ENCODE measurements around the gene TUBA8. TPM values are rescaled to one million over a fixed set of nuclear protein-coding genes. Genes with fewer than 3 reads are reported as not detected.
A peak's percentile ranks its signal among the peaks of the same experiment; 100 is the strongest.
"Not testable (repeated sequence)": the region's sequence is repeated elsewhere in the genome, so short reads cannot be mapped to it uniquely, and the experiment has no call there.

Gene TUBA8
- total and polyA plus RNA-seq, 7 experiments from 2014 or later: 0.33 to 3.5 (median 3.1) TPM

DNA sequence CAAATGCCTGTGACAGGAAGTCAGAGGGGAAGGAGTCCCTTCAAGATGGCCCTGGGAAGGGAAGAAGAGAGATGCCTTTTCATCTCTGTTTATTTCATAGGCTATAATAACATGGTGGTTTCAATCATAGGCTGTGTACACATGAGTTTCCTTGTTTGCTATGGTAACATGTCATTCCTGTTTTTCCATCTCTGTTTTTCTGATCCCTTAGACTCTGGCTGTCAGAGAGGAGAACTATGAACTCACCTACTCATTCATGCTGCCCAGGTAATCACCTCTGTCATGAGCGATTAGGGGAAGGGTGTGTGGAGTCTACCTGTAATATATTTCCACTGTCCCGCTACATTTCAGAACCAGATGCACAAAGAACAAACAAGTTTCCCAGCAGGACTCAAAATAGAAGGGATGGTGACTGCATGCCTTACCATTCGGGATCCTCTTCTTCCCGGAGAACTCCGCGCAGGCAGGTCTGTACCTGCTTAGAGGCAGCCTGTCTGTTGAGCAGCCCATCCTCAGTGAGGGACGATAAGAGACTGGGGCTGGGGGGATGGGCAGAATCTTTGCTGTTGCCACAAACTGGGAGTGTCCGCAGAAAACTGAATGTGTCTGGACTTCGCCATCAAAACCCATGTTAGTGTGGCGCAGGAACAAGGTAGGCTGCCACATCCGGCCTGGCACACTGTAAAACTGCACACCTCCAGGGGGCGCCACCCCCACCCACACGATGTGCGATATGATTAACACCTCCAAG lies 39.9 kb upstream of the TUBA8 start:
- H3K27ac Mint-ChIP-seq: no peak overlapping the region
- ATAC-seq: no peak
- Histone ChIP-seq H3K4me3 (ENCODE audit: low read length) (no peak overlapping the region), H3K27me3 (ENCODE audit: control insufficient read depth in 2 of 2, insufficient read depth in 2 of 2, low read length in 2 of 2) (no peaks in the 10 kb centered on the region), H3K36me3 (ENCODE audit: control insufficient read depth in 2 of 3, insufficient read depth in 3 of 3, low read length in 3 of 3) (no peaks in the 10 kb centered on the region), H3K4me1 (ENCODE audit: control insufficient read depth in 2 of 2, insufficient read depth in 2 of 2, low read length in 2 of 2) (peaks cover 0 to 2% of the 10 kb centered on the region in 2 donors), H3K27ac (ENCODE audit: low read depth, low read length) (no peak overlapping the region), H3K9me3 (ENCODE audit: control insufficient read depth in 2 of 3, low read length in 3 of 3) (no peaks in the 10 kb centered on the region)
- POLR2A ChIA-PET: no interaction called here
- H3K4me3 Mint-ChIP-seq: no peak overlapping the region
- peaks cover 0 to 3% (median under 1%) of the 10 kb centered on the region in 7 donors for H3K4me1 Mint-ChIP-seq
- CTCF ChIA-PET: no interaction called here
- peaks cover 16 to 35% (median 26%) of the 10 kb centered on the region in 5 donors for H3K27me3 Mint-ChIP-seq
- H3K36me3 Mint-ChIP-seq: no peaks in the 10 kb centered on the region
- H3K9me3 Mint-ChIP-seq: no peaks in the 10 kb centered on the region
- intact Hi-C loops (cut with micrococcal nuclease): no loop called here
- DNase-seq: no peak

DNA sequence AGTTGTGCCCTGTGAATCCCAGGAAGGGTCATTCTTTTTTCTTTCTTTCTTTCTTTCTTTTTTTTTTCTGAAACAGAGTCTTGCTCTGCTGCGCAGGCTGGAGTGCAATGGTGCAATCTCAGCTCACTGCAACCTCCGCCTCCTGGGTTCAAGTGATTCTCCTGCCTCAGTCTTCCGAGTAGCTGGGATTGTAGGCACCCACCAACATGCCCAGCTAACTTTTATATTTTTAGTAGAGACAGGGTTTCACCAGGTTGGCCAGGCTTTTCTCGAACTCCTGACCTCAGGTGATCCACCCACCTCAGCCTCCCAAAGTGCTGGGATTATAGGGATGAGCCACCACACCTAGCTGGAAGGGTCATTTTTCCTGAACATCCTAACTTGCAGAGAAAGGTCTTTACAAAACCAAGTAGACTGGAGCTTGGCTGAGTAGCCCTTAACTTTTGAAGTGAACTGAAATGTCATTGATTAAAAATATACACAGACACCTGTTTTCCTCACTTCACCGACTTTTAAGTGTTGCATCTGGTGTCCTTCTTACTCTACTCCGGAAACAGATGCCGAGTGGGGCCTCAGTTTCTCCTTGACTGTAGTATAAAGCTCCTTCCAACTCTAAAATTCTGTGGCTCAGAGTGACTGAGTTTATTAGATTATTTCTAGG lies 39.2 kb upstream of the TUBA8 start:
- H3K4me3 Mint-ChIP-seq; ATAC-seq; H3K36me3 Mint-ChIP-seq; H3K4me1 ChIP-seq (ENCODE audit: control insufficient read depth in 2 of 2, insufficient read depth in 2 of 2, low read length in 2 of 2); H3K9me3 ChIP-seq (ENCODE audit: control insufficient read depth in 2 of 3, low read length in 3 of 3); CTCF ChIA-PET; H3K27me3 ChIP-seq (ENCODE audit: control insufficient read depth in 2 of 2, insufficient read depth in 2 of 2, low read length in 2 of 2); H3K4me3 ChIP-seq (ENCODE audit: low read length); intact Hi-C loops (cut with micrococcal nuclease); POLR2A ChIA-PET; H3K9me3 Mint-ChIP-seq; DNase-seq; H3K36me3 ChIP-seq (ENCODE audit: control insufficient read depth in 2 of 3, insufficient read depth in 3 of 3, low read length in 3 of 3); H3K27ac ChIP-seq (ENCODE audit: low read depth, low read length); H3K4me1 Mint-ChIP-seq; H3K27ac Mint-ChIP-seq: not testable (repeated sequence)
- peaks cover 11 to 29% (median 19%) of the 10 kb centered on the region in 5 donors for H3K27me3 Mint-ChIP-seq

DNA sequence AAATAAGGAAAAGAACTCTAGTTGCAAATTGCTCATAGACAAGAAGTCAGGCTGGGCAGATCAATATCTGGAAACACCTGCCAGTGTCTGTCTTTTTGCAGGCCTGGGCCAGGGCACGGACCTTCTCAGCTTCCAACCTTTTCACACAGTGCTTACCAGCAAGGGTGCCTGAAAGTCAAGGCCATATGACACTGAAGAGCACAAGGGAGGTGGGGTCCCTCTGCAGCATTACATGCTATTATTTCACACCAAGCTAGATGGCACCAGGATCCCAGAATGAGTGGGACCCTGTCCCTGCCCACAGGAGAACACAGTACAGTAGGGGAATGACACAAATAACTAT lies 38.7 kb upstream of the TUBA8 start:
- no peaks in the 10 kb centered on the region for H3K9me3 ChIP-seq (ENCODE audit: control insufficient read depth in 2 of 3, low read length in 3 of 3)
- Mint-ChIP-seq H3K27ac (no peak overlapping the region), H3K36me3 (no peaks in the 10 kb centered on the region), H3K4me1 (peaks cover 5 to 13% (median 12%) of the 10 kb centered on the region in 7 donors), H3K4me3 (no peak overlapping the region), H3K9me3 (no peaks in the 10 kb centered on the region), H3K27me3 (peaks cover 9 to 24% (median 15%) of the 10 kb centered on the region in 5 donors)
- ATAC-seq (no peak), DNase-seq (no peak)
- H3K4me3 ChIP-seq (ENCODE audit: low read length): no peak overlapping the region
- no peaks in the 10 kb centered on the region for H3K36me3 ChIP-seq (ENCODE audit: control insufficient read depth in 2 of 3, insufficient read depth in 3 of 3, low read length in 3 of 3)
- no peak overlapping the region for H3K27ac ChIP-seq (ENCODE audit: low read depth, low read length)
- ChIA-PET CTCF (interaction anchor here (1.1 to 1.3 kb wide), 2 partner anchors 238 to 243 kb away, joined by 3 read pairs; no protein-coding TSS in a partner anchor), POLR2A (no interaction called here)
- H3K4me1 ChIP-seq (ENCODE audit: control insufficient read depth in 2 of 2, insufficient read depth in 2 of 2, low read length in 2 of 2): peaks cover 9 to 13% of the 10 kb centered on the region in 2 donors
- no peaks in the 10 kb centered on the region for H3K27me3 ChIP-seq (ENCODE audit: control insufficient read depth in 2 of 2, insufficient read depth in 2 of 2, low read length in 2 of 2)
- intact Hi-C loops (cut with micrococcal nuclease): no loop called here

DNA sequence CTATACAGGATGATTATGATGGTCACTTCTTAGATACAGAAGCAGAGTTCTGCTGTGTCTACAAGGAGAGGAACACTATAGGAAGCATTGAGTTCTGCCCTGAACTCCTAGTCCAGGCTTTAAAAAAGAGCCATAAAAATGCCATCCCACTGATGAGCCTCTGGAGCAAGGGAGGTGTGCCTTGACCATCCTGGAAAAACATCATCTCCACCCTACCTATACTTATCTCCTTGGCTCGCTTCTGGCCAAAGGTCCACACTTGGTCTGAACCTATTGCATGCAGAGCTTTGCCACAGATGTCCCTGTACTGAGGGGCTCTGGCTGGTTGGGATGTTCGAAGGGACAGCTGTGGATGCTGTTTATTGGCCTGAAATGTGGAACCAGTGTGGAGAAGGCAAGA lies 37.1 kb upstream of the TUBA8 start:
- Histone ChIP-seq H3K9me3 (ENCODE audit: control insufficient read depth in 2 of 3, low read length in 3 of 3) (no peaks in the 10 kb centered on the region), H3K4me1 (ENCODE audit: control insufficient read depth in 2 of 2, insufficient read depth in 2 of 2, low read length in 2 of 2) (peaks cover 13 to 15% of the 10 kb centered on the region in 2 donors), H3K4me3 (ENCODE audit: low read length) (no peak overlapping the region), H3K27ac (ENCODE audit: low read depth, low read length) (no peak overlapping the region), H3K27me3 (ENCODE audit: control insufficient read depth in 2 of 2, insufficient read depth in 2 of 2, low read length in 2 of 2) (no peaks in the 10 kb centered on the region), H3K36me3 (ENCODE audit: control insufficient read depth in 2 of 3, insufficient read depth in 3 of 3, low read length in 3 of 3) (peaks cover 0 to 4% (median 0%) of the 10 kb centered on the region in 3 experiments)
- ChIA-PET POLR2A (no interaction called here), CTCF (interaction anchor here (1.3 kb wide), 1 partner anchor 243 kb away, joined by 7 read pairs; no protein-coding TSS in a partner anchor)
- H3K36me3 Mint-ChIP-seq: peaks cover 0 to under 1% (median 0%) of the 10 kb centered on the region in 5 donors
- intact Hi-C loops (cut with micrococcal nuclease): no loop called here
- ATAC-seq: no peak
- DNase-seq: no peak
- H3K9me3 Mint-ChIP-seq: no peaks in the 10 kb centered on the region
- peaks cover 7 to 26% (median 22%) of the 10 kb centered on the region in 7 donors for H3K4me1 Mint-ChIP-seq
- H3K4me3 Mint-ChIP-seq: no peak overlapping the region
- peaks cover 0 to 10% (median under 1%) of the 10 kb centered on the region in 5 donors for H3K27me3 Mint-ChIP-seq
- H3K27ac Mint-ChIP-seq: peak overlapping the region in 1 of 9 donors; percentile 44

DNA sequence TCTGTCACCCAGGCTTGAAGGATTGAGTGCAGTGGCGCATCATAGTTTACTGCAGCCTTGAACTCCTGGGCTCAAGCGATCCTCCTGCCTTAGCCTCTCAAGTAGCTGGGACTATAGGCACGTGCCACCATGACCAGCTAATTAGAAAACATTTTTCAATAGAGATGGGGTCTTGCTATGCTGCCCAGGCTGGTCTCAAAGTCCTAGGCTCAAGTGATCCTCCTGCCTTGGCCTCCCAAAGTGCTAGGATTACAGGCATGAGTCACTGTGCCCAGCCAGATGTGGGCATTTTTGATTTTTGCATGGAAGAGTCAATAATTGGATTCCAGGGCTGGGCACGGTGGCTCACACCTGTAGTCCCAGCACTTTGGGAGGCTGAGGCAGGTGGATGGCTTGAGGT lies 36.7 kb upstream of the TUBA8 start:
- H3K27ac ChIP-seq (ENCODE audit: low read depth, low read length); H3K27me3 Mint-ChIP-seq; H3K36me3 ChIP-seq (ENCODE audit: control insufficient read depth in 2 of 3, insufficient read depth in 3 of 3, low read length in 3 of 3); H3K4me3 ChIP-seq (ENCODE audit: low read length); H3K9me3 ChIP-seq (ENCODE audit: control insufficient read depth in 2 of 3, low read length in 3 of 3); intact Hi-C loops (cut with micrococcal nuclease); ATAC-seq; POLR2A ChIA-PET; H3K9me3 Mint-ChIP-seq; H3K27me3 ChIP-seq (ENCODE audit: control insufficient read depth in 2 of 2, insufficient read depth in 2 of 2, low read length in 2 of 2); H3K36me3 Mint-ChIP-seq; DNase-seq: not testable (repeated sequence)
- Mint-ChIP-seq H3K27ac (peak overlapping the region in 1 of 9 donors; percentile 44), H3K4me1 (peaks cover 11 to 31% (median 27%) of the 10 kb centered on the region in 7 donors), H3K4me3 (peak overlapping the region in 1 of 10 donors; percentile 29)
- CTCF ChIA-PET: interaction anchor here (0.7 kb wide), 1 partner anchor 221 kb away, joined by 4 read pairs; no protein-coding TSS in a partner anchor
- peaks cover 18 to 20% of the 10 kb centered on the region in 2 donors for H3K4me1 ChIP-seq (ENCODE audit: control insufficient read depth in 2 of 2, insufficient read depth in 2 of 2, low read length in 2 of 2)

DNA sequence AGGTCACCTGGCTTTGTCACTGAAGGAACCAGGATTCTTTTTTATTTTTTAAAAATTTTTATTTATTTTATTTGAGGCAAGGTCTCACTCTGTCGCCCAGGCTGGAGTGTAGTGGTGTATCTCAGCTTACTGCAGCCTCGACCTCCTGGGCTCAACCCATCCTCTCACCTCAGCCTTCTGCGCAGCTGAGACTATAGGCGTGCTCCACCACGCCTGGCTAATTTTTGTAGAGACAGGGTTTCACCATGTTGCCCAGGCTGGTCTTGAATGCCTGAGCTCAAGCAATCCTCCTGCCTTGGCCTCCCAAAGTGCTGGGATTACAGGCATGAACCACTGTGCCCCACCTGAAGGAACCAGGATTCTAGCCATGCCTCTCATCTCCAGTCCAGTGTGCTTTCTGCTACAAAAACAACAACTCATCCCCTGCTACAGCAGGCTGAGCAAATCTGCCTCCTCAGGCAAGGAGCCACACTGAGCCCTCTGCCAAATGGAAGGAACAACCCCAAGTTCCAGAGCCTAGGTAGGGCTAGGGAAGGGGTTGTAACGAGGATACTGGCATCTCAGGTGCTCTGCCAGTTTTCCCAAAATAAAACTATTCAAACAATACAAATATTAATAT lies 35.4 kb upstream of the TUBA8 start:
- H3K27me3 Mint-ChIP-seq: peaks cover 0 to 3% (median 0%) of the 10 kb centered on the region in 5 donors
- no peak overlapping the region for H3K4me3 Mint-ChIP-seq
- H3K9me3 ChIP-seq (ENCODE audit: control insufficient read depth in 2 of 3, low read length in 3 of 3): no peaks in the 10 kb centered on the region
- H3K27ac ChIP-seq (ENCODE audit: low read depth, low read length): no peak overlapping the region
- no peak for ATAC-seq
- peak overlapping the region in 3 of 9 donors; percentile 7 to 31 (median 25) for H3K27ac Mint-ChIP-seq
- ChIA-PET CTCF (interaction anchor here (0.6 to 4.1 kb wide), 9 partner anchors 10 to 336 kb away, joined by 3 to 87 read pairs (median 4); no protein-coding TSS in a partner anchor), POLR2A (interaction anchor here (1.2 kb wide), 1 partner anchor 95 kb away, joined by 3 read pairs; no protein-coding TSS in a partner anchor)
- intact Hi-C loops (cut with micrococcal nuclease): loop anchor here (5.0 kb wide), 6 partner anchors 188 to 1642 kb away; partner anchors contain the start of genes ADA2 (in 1 of the 2), CDC45 (in 1 of the 2), CECR2 (in 1 of the 2) and UFD1 (in 1 of the 2)
- H3K4me1 Mint-ChIP-seq: peaks cover 17 to 42% (median 39%) of the 10 kb centered on the region in 7 donors
- H3K4me3 ChIP-seq (ENCODE audit: low read length): no peak overlapping the region
- peaks cover 19 to 27% of the 10 kb centered on the region in 2 donors for H3K4me1 ChIP-seq (ENCODE audit: control insufficient read depth in 2 of 2, insufficient read depth in 2 of 2, low read length in 2 of 2)
- H3K36me3 ChIP-seq (ENCODE audit: control insufficient read depth in 2 of 3, insufficient read depth in 3 of 3, low read length in 3 of 3): peaks cover 0 to 13% (median 0%) of the 10 kb centered on the region in 3 experiments
- DNase-seq: no peak
- no peaks in the 10 kb centered on the region for H3K27me3 ChIP-seq (ENCODE audit: control insufficient read depth in 2 of 2, insufficient read depth in 2 of 2, low read length in 2 of 2)
- no peaks in the 10 kb centered on the region for H3K9me3 Mint-ChIP-seq
- peaks cover 0 to 9% (median 0%) of the 10 kb centered on the region in 5 donors for H3K36me3 Mint-ChIP-seq

Data from naive thymus-derived CD4-positive, alpha-beta T cell (primary cell).